DMS53 (cell line): ENCODE results near the gene SRD5A3.

Experiments used
- DNase-seq: peaks from one replicate; lab custom pipeline; 2025; lab: John Stamatoyannopoulos, UW

SRD5A3 gene

DNA sequence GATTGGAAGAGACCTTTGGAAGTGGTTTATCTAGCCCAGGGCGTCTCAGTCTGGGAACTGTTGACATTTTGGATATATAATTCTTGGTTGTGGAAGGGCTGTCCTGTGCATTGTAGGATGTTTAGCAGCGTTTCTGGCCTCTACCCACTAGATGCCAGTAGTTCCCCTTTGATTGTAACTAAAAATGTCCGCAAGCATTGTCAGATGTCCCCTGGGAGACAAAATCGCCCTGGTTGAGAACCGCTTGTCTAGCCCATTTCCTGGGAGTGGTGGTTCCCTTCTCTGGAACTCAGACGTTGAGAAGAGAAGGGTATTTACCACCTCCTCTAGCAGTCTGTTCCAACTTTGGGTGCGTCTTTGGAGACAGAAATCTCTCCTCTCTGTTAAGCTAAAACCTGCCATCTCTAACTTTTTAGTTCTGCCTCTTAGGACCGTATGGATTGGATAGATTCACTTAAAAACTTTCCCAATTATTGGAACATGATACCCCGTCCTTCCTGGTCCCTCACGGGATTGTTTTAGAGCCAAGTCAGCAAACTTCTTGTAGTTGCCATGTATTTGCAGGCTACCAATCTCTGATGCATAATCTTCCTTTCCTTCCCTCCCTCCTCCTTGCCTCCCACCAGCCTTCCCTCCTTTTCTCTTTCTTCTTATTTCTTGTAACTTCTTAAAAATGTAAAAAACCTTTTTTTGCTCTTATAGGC is 63.6 kb downstream of the SRD5A3 start:
- no peak for DNase-seq

DNA sequence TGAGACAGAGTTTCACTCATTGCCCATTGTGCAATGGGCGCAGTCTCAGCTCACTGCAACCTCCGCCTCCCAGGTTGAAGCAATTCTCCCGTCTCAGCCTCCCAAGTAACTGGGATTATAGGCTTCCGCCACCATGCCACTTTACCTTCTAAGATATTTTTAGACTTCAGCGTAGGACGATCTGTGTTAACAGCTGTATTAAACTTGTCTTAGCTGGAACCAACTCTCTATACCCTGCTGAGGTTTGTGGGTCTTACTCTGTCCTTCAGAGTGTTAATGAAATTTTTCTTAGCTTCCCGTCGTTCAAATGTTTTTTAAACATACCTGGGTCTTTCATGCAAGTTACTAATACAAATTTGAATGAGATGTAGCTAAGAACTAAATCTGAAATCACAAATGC is 64.4 kb downstream of the SRD5A3 start:
- DNase-seq, result no peak

DNA sequence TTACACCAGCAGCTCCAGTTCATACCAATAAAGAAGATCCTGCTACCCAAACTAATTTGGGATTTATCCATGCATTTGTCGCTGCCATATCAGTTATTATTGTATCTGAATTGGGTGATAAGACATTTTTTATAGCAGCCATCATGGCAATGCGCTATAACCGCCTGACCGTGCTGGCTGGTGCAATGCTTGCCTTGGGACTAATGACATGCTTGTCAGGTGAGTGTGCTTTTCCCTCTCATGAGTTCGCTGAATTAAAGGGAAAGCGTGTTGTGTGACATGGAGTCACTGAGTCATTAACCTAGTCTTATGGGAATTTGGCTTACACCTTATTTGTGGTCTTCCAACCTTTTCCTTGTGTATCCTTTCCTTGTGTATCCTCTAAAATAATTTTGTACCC is 65.6 kb downstream of the SRD5A3 start:
- no peak for DNase-seq

DNA sequence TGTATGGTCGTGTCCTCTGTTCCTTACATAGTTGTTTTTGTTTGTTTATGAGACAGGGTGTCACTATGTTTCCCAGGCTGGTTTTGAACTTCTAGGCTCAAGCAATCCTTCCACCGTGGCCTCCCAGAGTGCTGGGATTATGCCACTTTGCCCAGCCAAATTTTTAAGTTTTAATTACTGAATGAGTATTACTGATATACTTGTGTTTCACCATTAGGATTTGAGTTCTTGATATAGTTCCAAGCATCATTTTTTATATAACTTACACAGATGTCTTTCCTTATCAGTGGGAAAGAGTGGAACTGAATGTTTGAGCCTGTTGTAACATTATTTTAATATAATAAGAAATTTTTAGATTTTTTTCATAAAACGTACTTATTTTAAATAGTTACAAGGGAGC is 70.1 kb downstream of the SRD5A3 start:
- no peak for DNase-seq
